ENCODE data around the gene MYO1D.
"Not testable (repeated sequence)": the region's sequence is repeated elsewhere in the genome, so short reads cannot be mapped to it uniquely, and the experiment has no call there.

The MYO1D gene

GRCh38 chr17:32461498-32461852 is 415.4 kb downstream of the MYO1D start:
- DNase-seq (ENCODE audit: low spot score), result no peak

GRCh38 chr17:32460054-32460453 is 416.9 kb downstream of the MYO1D start:
- no peak for DNase-seq (ENCODE audit: low spot score)

GRCh38 chr17:32458371-32458770 is 418.6 kb downstream of the MYO1D start:
- DNase-seq (ENCODE audit: low spot score), result no peak

- DNase-seq (ENCODE audit: low spot score), result no peak
Measured at GRCh38 chr17:32453370-32453769, 423.6 kb downstream of the MYO1D start.

GRCh38 chr17:32452281-32452680 is 424.6 kb downstream of the MYO1D start:
- DNase-seq (ENCODE audit: low spot score), result no peak

- no peak for DNase-seq (ENCODE audit: low spot score)
Measured at GRCh38 chr17:32451879-32452278, 425.0 kb downstream of the MYO1D start.

- not testable (repeated sequence) for DNase-seq (ENCODE audit: low spot score)
Measured at GRCh38 chr17:32450379-32450778, 426.5 kb downstream of the MYO1D start.

- no peak for DNase-seq (ENCODE audit: low spot score)
Measured at GRCh38 chr17:32449963-32450362, 427.0 kb downstream of the MYO1D start.

- DNase-seq (ENCODE audit: low spot score), result no peak
Measured at GRCh38 chr17:32446949-32447348, 430.0 kb downstream of the MYO1D start.

GRCh38 chr17:32445971-32446370 is 431.0 kb downstream of the MYO1D start:
- peak; percentile 55 for DNase-seq (ENCODE audit: low spot score)

GRCh38 chr17:32445497-32445896 is 431.4 kb downstream of the MYO1D start:
- peak; percentile 22 for DNase-seq (ENCODE audit: low spot score)

GRCh38 chr17:32445074-32445415 is 431.9 kb downstream of the MYO1D start:
- peak; percentile 48 for DNase-seq (ENCODE audit: low spot score)

- peak; percentile 91 for DNase-seq (ENCODE audit: low spot score)
Measured at GRCh38 chr17:32444301-32445073, 432.4 kb downstream of the MYO1D start, which contains the start of gene PSMD11. PSMD11 (plus strand) TSS chr17:32444510; CDS start chr17:32444524, 14 bp downstream.

- no peak for DNase-seq (ENCODE audit: low spot score)
Measured at GRCh38 chr17:32443827-32444300, 433.1 kb downstream of the MYO1D start.

Data from hematopoietic multipotent progenitor cell treated with erythropoietin and hydrocortisone succinate and interleukin-3 and kit ligand, for 17 days (in vitro differentiated cells).